ENCODE data around the gene ST6GAL1.
"Not testable (repeated sequence)": the region's sequence is repeated elsewhere in the genome, so short reads cannot be mapped to it uniquely, and the experiment has no call there.

ST6GAL1 gene

DNA sequence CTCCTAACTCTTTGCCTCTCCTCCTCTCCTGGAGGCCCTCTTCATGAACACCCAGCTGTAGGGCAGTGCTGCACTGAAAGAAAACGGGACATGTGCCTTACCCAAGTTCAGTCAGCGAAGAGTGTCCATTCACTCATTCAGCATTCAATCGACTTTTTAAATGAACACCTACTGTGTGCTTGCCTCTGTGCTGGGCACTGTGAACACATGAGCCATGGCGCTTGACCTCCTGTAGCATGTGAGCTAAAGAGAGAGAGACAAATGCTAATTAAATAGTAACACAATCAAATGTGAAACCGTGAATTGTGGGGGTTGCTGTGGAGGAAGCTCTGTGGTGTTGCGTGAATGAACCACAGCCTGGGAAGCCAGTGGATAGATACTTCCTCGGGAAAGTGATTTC is 43.4 kb downstream of the ST6GAL1 start:
- no peak for DNase-seq

DNA sequence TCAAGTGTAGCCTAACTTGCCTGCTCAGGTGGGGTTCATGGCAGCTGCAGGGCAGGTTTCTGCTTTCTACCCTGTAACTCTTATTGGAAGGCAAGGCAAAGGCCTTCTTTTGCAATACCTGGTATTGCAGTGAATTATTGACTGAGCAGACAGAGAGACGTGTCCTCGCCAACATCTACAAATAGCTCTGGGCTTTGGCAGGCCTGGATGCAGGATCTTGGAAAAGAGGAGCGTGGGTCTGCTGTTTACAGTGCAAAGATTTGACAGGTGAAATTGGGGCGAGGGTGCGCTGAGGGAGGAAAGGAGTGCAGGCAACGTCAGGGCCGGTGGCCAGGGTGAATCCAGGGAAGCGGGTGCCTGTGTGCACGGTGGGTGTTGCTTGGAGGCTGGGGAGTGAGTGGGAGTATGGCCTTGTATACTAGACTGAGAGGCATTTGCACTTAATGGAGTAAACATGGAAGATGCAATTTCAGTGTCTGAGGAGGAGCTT is 44.5 kb downstream of the ST6GAL1 start:
- no peak for DNase-seq

DNA sequence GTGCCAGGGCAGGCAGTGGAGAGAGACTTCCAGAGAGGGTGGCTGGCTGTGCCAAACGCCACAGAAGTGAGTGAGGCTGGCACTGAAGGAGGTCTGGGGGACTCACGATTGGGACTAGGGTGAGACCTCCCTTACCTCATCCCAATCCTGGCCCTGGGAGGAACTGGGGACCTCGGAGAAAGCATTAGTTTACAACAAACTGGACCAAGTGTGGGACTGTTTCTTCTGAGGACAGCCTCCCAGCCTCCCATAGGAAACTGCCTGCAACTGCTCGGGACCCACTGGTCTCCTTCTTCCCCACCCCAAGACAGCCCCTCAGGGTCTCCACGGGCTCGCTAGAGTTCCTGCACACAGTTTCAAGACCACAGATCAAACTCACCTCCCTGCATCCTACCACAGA is 45.4 kb downstream of the ST6GAL1 start:
- DNase-seq: no peak

DNA sequence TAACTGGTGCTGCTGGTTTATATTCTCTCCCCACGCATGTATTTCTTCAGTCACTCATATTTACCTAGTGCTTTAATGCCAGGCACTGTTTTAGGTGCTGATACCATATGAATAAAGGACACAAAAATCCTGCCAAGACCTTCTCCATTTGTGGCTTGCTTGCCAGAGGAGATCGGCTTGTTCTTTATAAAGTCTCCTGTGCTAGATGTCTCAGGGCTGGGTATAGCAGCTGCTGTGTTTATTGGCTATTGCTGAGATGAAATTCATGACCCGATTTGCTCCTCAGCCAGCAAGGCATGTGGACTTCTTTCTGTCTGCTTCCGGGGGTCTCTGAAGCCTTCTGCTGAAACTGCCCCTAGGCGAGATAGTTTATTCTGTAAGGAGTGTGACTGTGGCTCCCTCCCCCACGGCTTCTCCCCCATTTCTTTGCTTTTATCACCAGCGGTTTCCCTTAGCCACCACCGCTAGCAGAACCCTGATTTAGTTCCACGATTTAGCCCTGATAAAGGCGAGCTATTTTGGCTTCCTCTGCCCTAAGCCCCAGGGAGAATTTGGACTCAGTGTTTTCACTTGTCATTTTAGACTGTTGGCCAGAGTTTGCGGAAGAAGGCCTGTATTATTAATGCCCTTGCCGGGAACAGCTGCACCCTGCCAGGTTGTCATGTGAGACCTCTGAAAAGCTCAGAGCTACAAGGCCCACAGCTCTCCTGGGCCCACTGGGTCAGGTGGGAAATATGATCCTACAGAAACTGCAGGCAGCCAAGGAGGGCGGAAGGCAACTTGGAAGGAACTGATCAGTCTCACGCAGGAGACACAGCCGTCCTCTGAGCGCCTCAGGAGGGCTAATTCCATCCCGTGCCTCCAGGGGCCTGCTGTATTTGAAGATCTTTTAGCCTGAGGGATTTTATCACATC is 46.8 kb downstream of the ST6GAL1 start:
- no peak for DNase-seq

DNA sequence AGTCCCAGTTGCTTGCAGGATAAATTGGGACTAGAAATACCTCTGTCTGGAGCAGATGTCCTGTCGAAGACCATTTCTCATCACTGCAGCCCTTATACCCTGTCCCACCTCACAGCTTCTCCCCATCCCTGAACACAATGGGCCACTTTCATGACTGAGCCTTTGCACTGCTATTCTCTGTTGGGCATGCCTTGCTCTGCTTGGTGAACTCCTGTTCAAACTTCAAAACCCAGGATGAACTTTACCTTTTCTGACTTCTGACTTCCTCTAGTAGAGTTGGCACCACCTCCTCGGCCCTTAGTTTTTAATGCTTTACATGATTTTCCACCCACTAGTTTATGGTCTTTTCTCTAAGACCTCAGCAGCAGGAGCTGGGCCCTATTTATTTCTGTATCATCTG is 48.4 kb downstream of the ST6GAL1 start:
- no peak for DNase-seq

DNA sequence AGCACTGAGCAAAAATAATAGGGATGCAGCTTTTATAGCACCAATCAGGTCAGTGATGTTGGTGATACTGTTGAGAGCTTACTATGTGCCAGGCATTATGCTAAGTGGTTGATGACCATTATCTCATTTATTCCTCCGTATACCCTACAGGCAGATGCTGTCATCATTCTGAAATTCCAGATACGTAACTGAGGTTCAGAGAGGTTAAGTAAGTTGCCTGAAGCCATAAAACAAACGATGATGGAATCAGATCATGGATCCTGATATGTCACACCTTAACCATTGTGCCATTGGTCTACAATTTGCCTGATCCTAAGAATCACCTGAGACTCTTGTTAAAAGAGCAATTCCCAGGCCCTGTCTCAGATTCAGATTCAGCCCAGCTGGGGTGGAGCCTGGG is 49.5 kb downstream of the ST6GAL1 start:
- DNase-seq: no peak

DNA sequence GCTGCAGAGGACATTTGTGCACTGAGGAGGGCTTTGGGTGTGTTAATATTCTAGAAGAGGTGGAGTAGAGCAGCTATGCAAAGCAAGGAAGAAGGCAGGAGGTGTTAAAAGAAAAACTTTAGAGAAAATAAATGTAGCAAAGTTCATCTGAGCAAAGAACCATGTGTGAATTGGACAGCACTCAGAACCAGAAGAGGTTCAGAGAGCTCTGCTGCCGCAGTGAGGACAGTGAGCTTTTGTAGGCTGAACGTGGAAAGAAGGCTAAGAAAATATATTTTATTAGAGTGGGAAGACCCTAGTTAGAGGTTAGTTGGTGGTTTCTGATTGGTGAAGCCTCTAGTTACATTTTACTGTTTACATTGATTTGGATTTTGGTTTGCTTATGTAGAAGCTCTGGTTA is 50.7 kb downstream of the ST6GAL1 start:
- no peak for DNase-seq

DNA sequence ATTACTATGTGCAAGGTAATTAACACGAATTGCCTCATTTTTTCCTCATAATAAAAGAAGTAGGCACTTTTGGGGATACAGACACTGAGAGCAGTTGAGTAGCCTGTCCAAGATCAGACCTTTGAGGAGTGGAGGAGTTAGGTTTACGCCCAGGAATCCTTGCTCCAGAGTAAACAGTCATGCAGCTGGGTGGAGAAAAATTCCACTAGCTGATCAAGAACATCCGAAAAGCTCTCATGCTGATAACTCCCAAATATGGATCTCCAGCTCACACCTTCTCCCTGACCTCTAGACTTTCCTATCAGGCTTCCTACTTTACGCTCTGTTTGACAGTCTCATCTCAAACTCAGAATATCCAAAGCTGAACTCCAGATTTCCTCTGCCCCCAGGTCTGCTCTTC is 53.3 kb downstream of the ST6GAL1 start:
- DNase-seq: no peak

DNA sequence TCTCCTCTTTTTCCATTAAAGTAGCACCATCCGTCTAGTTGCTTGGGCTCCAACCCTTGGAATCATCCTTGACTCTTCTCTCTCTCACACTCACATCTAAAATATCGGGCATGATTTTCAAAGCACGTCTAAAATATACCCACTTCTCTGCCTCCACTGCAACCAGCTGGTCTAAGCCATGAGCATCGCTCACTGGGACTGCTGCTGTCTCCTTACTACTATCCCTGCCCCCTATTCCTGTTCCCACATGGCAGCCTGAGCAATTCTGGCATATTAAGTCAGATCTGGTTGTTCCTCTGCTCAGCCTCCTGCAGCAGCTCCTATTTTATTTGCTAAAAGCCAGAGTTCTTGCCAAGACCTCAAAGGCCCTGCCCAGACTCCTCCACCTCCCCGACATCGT is 53.7 kb downstream of the ST6GAL1 start:
- DNase-seq: no peak

DNA sequence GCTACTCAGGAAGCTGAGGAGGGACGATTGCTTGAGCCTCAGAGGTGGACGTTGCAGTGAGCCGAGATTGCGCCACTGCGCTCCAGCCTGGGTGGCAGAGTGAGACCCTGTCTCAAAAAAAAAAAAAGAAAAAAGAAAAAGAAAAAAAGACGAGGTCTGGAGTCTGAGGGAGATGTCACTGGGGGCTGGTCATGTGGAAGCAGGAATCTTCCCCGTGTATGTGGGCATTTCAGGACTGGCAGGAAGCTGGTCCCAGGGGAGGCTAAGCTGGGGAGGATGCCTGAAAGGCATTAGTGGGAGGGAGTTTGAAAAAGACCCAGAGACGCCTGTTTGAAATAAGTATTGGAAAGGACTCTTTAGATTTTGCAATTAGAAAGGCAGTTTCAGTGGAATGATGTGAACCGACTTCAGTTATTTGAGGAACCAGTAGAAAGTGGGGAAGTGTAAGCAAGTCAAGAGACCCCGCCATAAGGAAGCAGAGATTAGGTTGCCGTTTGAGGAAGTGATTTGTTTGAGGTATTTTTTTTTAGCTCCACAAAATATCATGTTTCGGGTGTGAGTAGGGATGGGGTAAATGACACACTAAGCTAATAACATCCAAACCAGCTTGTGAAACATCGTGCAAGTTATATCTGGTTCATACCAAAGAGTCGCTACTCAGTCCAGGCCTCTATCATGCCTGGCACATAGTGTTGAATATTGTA is 55.5 kb downstream of the ST6GAL1 start:
- no peak for DNase-seq

DNA sequence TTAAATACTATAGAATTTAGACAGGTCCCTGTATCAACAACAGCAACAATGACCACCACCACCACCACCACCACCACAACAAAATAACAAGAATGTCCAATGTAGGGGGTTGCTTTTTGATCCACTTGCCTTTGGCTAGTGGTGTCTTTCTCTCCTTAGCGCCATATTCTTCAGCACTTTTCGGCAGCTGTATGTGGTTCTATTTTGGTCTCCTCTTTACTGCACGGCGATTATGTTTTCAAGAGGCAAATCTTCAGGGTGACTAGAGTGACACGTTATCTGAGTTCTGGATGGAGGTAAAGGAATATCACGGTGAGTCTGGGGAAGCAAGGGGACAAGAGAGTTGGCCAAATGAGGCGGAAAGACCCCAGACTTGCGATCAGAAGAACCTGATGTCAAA is 56.1 kb downstream of the ST6GAL1 start:
- DNase-seq: no peak

DNA sequence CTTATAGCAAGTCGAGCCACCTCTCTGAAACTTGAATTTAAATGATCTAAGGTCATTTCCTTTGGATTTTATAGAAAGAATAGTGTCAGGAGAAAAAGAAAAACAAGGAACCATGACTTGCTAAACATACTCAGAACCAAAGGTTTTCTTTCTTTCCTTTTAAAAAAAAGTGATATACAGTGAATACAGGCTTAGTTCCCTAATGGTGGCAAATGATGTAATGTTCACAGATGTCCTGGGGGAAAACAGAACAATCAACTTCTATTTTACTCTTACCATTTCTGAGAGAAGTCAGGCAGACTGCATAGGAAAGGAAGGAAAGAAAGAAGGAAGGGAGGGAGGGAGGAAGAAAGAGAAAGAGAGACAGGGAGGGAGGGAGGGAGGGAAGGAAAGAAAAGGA is 56.5 kb downstream of the ST6GAL1 start:
- DNase-seq: no peak

DNA sequence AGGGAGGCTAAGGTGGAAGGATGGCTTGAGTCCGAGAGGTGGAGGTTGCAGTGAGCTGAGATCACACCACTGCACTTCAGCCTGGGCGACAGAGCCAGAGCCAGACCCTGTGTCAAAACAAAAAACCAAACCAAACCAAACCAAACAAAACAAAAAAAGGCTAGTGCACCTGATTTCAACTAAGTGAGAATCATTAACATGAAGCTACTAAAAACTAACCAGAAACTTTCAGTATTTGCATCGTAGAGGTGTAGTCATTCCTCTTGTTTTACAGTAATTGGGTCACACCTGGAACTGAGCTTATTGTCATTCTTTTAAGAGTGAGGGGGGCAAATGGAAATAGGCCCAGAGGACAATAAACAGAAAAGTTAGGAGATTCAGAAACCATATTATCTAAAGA is 58.5 kb downstream of the ST6GAL1 start:
- DNase-seq: no peak

DNA sequence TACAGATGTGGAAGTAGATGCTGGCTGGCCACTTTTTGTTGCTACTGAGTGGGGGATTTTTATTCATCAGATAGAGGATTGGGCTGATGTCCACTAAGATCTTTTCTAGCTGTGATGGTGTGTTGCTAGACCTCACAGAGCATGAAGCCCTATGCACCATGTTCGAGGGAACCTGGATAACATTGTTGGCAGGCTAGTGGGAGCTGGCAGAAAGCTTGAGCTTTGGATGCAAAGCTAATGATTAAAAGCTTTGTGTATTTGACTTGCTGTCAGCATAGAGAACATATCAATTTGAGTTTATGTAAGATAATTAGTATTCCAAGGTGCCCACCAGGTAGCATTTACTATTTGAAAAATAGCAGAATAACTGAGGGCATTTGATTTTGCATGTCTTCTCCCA is 59.1 kb downstream of the ST6GAL1 start:
- no peak for DNase-seq

DNA sequence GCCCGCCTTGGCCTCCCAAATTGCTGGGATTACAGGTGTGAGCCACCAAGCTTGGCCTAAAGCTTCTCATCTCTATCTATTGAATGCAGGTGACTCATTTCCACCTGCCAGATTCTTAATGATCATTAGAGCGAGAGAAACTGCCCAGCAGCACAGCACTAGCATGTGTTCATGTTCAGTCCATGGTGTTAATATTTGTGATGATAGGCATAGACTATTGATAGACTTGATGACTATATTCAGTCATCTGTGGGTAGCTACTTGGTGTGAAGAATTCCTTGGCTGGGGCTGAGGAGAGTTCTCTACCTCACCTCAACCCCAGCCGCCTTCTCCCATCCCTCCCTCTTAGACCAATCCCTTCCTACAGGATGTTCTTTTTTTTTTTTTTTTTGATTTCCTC is 60.0 kb downstream of the ST6GAL1 start:
- no peak for DNase-seq

DNA sequence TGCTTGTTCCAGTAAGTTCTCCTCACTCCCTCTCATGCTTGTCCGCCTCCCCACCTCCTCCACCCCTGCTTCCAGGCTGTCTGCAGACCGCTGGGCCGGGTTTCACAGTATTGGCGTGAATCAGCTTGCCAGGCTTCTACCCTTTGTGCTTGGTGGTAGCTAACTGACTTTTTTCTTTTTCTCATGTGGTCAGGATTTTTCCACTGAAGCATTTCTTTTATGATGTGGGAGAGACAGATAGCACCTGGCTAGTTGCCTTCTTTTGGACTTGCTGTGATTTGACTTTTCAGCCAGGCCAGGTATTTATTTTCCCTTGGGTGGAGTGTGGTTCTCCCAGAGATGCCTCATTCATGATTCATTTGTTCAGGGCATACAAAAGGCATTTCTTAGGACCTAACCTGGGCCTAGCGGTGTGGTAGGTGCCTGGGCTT is 60.6 kb downstream of the ST6GAL1 start:
- DNase-seq: no peak

DNA sequence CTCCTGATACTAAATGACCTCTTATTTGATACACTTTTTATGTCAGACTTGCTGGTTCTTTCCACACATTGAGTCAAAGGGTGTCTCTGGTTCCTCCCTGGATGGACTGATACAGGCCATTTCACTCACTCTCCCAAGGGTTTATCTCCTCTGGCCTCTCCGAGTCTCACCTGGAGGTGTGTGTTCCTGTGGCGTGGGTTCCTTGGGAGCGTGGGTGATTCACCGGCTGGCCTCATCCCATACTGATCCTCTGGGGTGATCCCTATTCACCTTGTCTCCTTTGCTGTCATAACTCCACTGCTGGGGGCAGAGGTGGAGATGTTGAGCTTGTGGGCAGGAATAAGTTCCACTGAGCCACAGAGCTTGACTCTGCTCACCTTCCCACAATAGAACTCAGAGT is 61.1 kb downstream of the ST6GAL1 start:
- DNase-seq: no peak

DNA sequence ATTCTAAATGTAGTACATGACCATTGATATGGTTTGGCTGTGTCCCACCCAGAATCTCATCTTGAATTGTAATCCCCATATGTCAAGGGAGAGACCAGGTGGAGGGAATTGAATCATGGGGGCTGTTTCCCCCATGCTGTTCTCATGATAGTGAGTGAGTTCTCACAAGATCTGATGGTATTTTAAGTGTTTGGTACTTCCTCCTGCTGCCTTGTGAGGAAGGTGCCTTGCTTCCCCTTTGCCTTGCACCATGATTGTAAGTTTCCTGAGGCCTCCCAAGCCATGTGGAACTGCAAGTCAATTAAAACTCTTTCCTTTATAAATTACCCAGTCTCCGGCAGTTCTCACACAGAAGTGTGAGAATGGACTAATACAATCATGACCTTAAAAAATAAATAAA is 61.8 kb downstream of the ST6GAL1 start:
- not testable (repeated sequence) for DNase-seq

DNA sequence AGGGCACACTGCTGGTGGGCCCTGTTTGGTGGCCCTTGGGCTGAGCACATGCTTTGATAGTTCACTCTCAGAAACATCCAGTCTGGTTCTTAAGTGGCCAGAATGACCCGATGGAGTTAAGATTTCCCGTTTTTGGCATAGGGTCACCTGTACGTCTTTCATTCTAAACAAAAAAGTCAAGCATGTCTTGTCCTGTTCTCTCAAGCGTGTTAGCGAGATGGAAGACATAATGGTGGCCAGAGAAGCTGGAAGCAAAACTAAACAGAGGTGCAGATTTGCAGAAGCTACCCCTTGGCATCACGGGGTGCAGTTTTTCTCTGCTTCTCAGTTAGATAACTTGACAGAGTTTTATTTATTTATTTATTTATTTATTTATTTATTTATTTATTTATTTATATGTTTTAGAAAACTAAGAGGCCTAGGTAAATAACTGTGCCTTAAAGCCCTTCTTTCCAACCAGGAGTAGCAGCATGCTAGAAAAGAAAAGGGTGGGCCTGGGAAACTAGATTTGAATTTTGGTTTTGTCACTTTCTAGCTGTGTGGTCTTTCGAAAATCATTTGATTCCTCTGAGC is 63.0 kb downstream of the ST6GAL1 start:
- no peak for DNase-seq

DNA sequence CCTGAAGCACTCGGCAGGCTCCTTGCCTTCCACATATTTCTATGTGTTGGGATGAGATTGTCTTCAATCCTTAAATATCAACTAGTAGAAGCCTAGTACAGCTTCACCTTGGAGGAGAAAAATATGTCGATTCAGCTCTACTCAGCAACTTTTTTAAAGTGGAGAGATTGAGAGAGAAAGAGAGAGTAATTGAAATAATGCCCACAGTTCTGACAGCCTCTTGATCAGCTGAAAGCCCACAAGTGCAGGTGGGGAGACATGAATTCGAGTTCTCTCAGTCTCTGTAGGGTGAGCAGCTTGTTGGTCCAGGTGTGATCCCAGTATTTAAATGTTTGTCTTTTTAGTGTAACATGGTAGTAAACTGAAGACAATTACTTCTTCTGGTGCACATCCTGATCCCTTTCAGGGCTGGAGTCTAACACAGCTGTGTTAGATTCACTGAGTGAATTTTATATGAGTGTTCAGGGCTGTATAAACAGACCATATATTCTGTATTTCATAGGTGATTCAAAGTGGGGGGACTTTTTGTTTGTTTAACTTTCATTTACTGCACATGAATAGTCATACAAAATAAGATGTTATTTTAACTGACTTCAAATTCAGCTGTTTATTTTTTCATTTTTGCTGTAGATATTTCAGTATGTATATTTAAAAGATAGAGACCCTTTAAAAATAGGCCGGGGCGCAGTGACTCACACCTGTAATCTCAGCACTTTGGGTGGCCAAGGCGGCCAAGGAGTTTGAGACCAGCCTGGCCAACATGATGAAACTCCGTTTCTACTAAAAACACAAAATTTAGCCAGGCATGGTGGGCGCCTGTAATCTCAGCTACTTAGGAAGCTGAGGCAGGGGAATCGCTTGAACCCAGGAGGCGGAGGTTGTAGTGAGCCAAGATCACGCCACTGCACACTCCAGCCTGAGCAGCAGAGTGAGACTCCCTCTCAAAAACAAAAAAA is 64.0 kb downstream of the ST6GAL1 start:
- DNase-seq: no peak

DNA sequence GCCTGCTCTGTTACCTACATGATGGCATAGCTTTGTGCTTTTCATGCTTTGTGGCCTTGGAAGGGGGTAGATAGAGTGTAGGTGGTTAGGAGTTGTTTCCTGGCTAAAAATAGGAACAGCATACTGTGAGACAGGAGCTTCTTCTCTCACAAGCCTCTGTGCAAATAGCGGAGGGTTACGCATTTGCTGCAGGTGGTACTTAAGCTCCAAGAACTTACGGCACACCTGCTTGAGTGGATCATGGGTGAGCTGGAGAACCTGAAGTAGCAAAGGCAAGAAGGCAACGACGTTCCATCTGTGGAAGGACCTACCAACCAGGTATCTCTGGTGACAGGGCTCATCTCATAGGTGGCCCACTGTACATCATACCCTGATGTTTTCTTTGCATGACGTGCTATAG is 66.0 kb downstream of the ST6GAL1 start:
- DNase-seq: no peak

DNA sequence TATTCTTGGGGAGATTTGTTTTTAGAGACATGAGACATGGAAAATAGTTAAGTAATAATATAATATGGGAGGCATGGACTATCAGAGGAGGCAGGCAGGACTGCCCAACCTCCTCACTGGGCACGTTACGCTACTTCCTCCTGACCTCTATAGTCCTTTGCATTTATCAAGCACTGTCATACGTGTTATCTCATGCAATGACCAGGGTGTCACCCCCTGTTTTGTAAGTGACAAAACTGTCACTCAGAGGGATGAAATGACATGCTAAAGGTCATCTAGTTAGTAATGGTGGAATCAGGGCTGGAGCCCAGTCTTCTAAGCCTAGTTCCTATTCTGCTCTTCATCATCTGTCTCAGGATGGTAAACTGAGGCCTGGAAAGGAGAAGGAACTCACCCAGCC is 66.7 kb downstream of the ST6GAL1 start:
- no peak for DNase-seq

DNA sequence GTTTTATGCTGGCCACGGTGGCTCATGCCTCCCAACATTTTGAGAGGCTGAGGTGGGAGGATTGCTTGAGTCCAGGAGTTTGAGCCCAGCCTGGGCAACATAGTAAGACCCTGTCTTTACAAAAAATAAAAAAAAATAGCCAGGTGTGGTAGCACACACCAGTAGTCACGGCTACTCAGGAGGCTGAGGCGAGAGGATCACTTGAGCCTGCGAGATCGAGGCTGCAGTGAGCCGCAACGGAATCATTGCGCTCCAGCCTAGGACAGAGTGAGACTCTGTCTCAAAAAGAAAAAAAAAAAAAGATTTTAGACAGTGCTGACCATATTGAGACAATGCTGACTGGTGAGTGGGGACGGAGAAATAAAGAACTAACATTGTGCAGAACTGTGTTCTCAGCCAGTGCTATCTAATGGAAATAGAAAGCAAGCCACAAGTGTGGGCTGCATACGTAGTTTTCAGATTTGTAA is 67.2 kb downstream of the ST6GAL1 start:
- DNase-seq: no peak
